ENCODE data around the gene HAUS5. TPM values are rescaled to one million over a fixed set of nuclear protein-coding genes. Genes with fewer than 3 reads are reported as not detected.
"Not testable (repeated sequence)": the region's sequence is repeated elsewhere in the genome, so short reads cannot be mapped to it uniquely, and the experiment has no call there.

The HAUS5 gene
- 71.0 TPM for polyA plus RNA-seq (2012; ENCODE audit: insufficient read depth, insufficient read length)

- H3K4me3 ChIP-seq (ENCODE audit: low read length): peak within 1 kb of the TSS; percentile 78
- DNase-seq (ENCODE audit: low read depth, low spot score): peak; percentile 91
These were observed at the start of gene HAUS5 for GRCh38 chr19:35612559-35613321. TSS of gene HAUS5 (plus strand) at chr19:35612735. CDS start at chr19:35612795, 60 bp downstream.

GRCh38 chr19:35562776-35563175 is 49.8 kb upstream of the HAUS5 start:
- H3K4me3 ChIP-seq (ENCODE audit: low read length): no peak overlapping the region
- no peak for DNase-seq (ENCODE audit: low read depth, low spot score)

- H3K4me3 ChIP-seq (ENCODE audit: low read length): no peak within 1 kb of the TSS
- DNase-seq (ENCODE audit: low read depth, low spot score): no peak
These were observed 49.2 kb upstream of the HAUS5 start, which contains the start of gene ATP4A for GRCh38 chr19:35563207-35563829. TSS of gene ATP4A (minus strand) at chr19:35563658. CDS start at chr19:35563629, 29 bp downstream.

GRCh38 chr19:35565016-35565856 is 47.3 kb upstream of the HAUS5 start:
- no peak for DNase-seq (ENCODE audit: low read depth, low spot score)
- no peak overlapping the region for H3K4me3 ChIP-seq (ENCODE audit: low read length)

GRCh38 chr19:35566738-35567137 is 45.8 kb upstream of the HAUS5 start:
- H3K4me3 ChIP-seq (ENCODE audit: low read length): no peak overlapping the region
- no peak for DNase-seq (ENCODE audit: low read depth, low spot score)

- no peak overlapping the region for H3K4me3 ChIP-seq (ENCODE audit: low read length)
- DNase-seq (ENCODE audit: low read depth, low spot score): no peak
These were observed 43.2 kb upstream of the HAUS5 start for GRCh38 chr19:35569281-35569781.

- no peak for DNase-seq (ENCODE audit: low read depth, low spot score)
- no peak overlapping the region for H3K4me3 ChIP-seq (ENCODE audit: low read length)
These were observed 41.0 kb upstream of the HAUS5 start for GRCh38 chr19:35571406-35571965.

- DNase-seq (ENCODE audit: low read depth, low spot score): no peak
- no peak overlapping the region for H3K4me3 ChIP-seq (ENCODE audit: low read length)
These were observed 34.6 kb upstream of the HAUS5 start for GRCh38 chr19:35577918-35578317.

GRCh38 chr19:35578707-35579106 is 33.8 kb upstream of the HAUS5 start:
- H3K4me3 ChIP-seq (ENCODE audit: low read length): no peak overlapping the region
- DNase-seq (ENCODE audit: low read depth, low spot score): no peak

- no peak overlapping the region for H3K4me3 ChIP-seq (ENCODE audit: low read length)
- DNase-seq (ENCODE audit: low read depth, low spot score): no peak
These were observed 29.8 kb upstream of the HAUS5 start for GRCh38 chr19:35582760-35583159.

GRCh38 chr19:35585848-35586247 is 26.7 kb upstream of the HAUS5 start, which contains the start of gene PMIS2:
TSS of gene PMIS2 (plus strand) at chr19:35586173. CDS start at chr19:35586260, 87 bp downstream.
- peak; percentile 22 for DNase-seq (ENCODE audit: low read depth, low spot score)
- no peak within 1 kb of the TSS for H3K4me3 ChIP-seq (ENCODE audit: low read length)

GRCh38 chr19:35587321-35587720 is 25.2 kb upstream of the HAUS5 start:
- no peak for DNase-seq (ENCODE audit: low read depth, low spot score)
- H3K4me3 ChIP-seq (ENCODE audit: low read length): no peak overlapping the region

- no peak overlapping the region for H3K4me3 ChIP-seq (ENCODE audit: low read length)
- no peak for DNase-seq (ENCODE audit: low read depth, low spot score)
These were observed 21.7 kb upstream of the HAUS5 start for GRCh38 chr19:35590875-35591274.

GRCh38 chr19:35592226-35592625 is 20.3 kb upstream of the HAUS5 start:
- DNase-seq (ENCODE audit: low read depth, low spot score): peak; percentile 52
- H3K4me3 ChIP-seq (ENCODE audit: low read length): no peak overlapping the region

- not testable (repeated sequence) for DNase-seq (ENCODE audit: low read depth, low spot score); H3K4me3 ChIP-seq (ENCODE audit: low read length)
These were observed 17.5 kb upstream of the HAUS5 start for GRCh38 chr19:35595026-35595425.

GRCh38 chr19:35595928-35596327 is 16.6 kb upstream of the HAUS5 start:
- no peak for DNase-seq (ENCODE audit: low read depth, low spot score)
- no peak overlapping the region for H3K4me3 ChIP-seq (ENCODE audit: low read length)

- peak; percentile 71 for DNase-seq (ENCODE audit: low read depth, low spot score)
- no peak overlapping the region for H3K4me3 ChIP-seq (ENCODE audit: low read length)
These were observed 16.1 kb upstream of the HAUS5 start for GRCh38 chr19:35596366-35596999.

GRCh38 chr19:35601971-35602370 is 10.6 kb upstream of the HAUS5 start:
- H3K4me3 ChIP-seq (ENCODE audit: low read length): no peak overlapping the region
- DNase-seq (ENCODE audit: low read depth, low spot score): no peak

GRCh38 chr19:35604436-35604835 is 8.1 kb upstream of the HAUS5 start:
- not testable (repeated sequence) for H3K4me3 ChIP-seq (ENCODE audit: low read length); DNase-seq (ENCODE audit: low read depth, low spot score)

Measured in Jurkat, Clone E6-1 (cell line).